GM21367 (cell line): ENCODE results near the gene SHC4.
"Not testable (repeated sequence)": the region's sequence is repeated elsewhere in the genome, so short reads cannot be mapped to it uniquely, and the experiment has no call there.

Experiments
- ATAC-seq: cut with Tn5 transposase; IDR thresholded peaks from one replicate; pipeline ENCODE4 v1.9.1; 2021; ENCODE audit not compliant: unreplicated experiment

The SHC4 gene

GRCh38 chr15:48925714-48926223 lies 38.0 kb downstream of the SHC4 start:
- no peak for ATAC-seq

GRCh38 chr15:48924528-48925393 lies 39.0 kb downstream of the SHC4 start:
- ATAC-seq = no peak

- no peak for ATAC-seq
Measured at GRCh38 chr15:48922046-48922445, 41.7 kb downstream of the SHC4 start.

- no peak for ATAC-seq
Measured at GRCh38 chr15:48916721-48917120, 47.0 kb downstream of the SHC4 start.

GRCh38 chr15:48915861-48916260 lies 47.9 kb downstream of the SHC4 start:
- ATAC-seq = no peak

GRCh38 chr15:48914717-48915116 lies 49.0 kb downstream of the SHC4 start:
- no peak for ATAC-seq

- no peak for ATAC-seq
Measured at GRCh38 chr15:48913141-48913540, 50.6 kb downstream of the SHC4 start.

GRCh38 chr15:48910554-48910953 lies 53.2 kb downstream of the SHC4 start:
- not testable (repeated sequence) for ATAC-seq

GRCh38 chr15:48909313-48909712 lies 54.4 kb downstream of the SHC4 start:
- ATAC-seq = not testable (repeated sequence)

- ATAC-seq = no peak
Measured at GRCh38 chr15:48905847-48906246, 57.9 kb downstream of the SHC4 start.

- no peak for ATAC-seq
Measured at GRCh38 chr15:48905216-48905615, 58.5 kb downstream of the SHC4 start.

- ATAC-seq = no peak
Measured at GRCh38 chr15:48904758-48905157, 59.0 kb downstream of the SHC4 start.

- ATAC-seq = no peak
Measured at GRCh38 chr15:48899793-48900192, 63.9 kb downstream of the SHC4 start.

GRCh38 chr15:48898446-48898845 lies 65.3 kb downstream of the SHC4 start:
- ATAC-seq = no peak

- ATAC-seq = no peak
Measured at GRCh38 chr15:48898032-48898431, 65.7 kb downstream of the SHC4 start.

- ATAC-seq = no peak
Measured at GRCh38 chr15:48896869-48897814, 66.6 kb downstream of the SHC4 start.

GRCh38 chr15:48893311-48893710 lies 70.4 kb downstream of the SHC4 start:
- no peak for ATAC-seq

GRCh38 chr15:48891232-48891765 lies 72.4 kb downstream of the SHC4 start:
- ATAC-seq = no peak

- ATAC-seq = no peak
Measured at GRCh38 chr15:48890375-48890972, 73.2 kb downstream of the SHC4 start.

- no peak for ATAC-seq
Measured at GRCh38 chr15:48889925-48890324, 73.8 kb downstream of the SHC4 start.

- ATAC-seq = no peak
Measured at GRCh38 chr15:48888836-48889235, 74.9 kb downstream of the SHC4 start.
